KOPT-K1 (cell line): ENCODE data around the gene ARL14EPL.

Experiments used
- H3K27ac ChIP-seq: fragments of 200-600 bp; sonication (generic); 2 replicates; pipeline ENCODE4 v1.5.1; 2016; ENCODE audit warnings: antibody characterized with exemption, mild to moderate bottlenecking, low read depth, low read length; ENCODE audit not compliant: poor library complexity, severe bottlenecking
- H3K36me3 ChIP-seq: fragments of 200-600 bp; sonication (generic); 2 replicates; pipeline ENCODE4 v1.5.1; 2017; ENCODE audit warnings: antibody characterized with exemption, mild to moderate bottlenecking, low read length, moderate library complexity; ENCODE audit not compliant: insufficient read depth
- H3K9me3 ChIP-seq: fragments of 200-600 bp; sonication (generic); 2 replicates; pipeline ENCODE4 v1.5.1; 2017; ENCODE audit warnings: antibody characterized with exemption, low read length, mild to moderate bottlenecking; ENCODE audit not compliant: insufficient read depth, poor library complexity, severe bottlenecking

ARL14EPL gene

GRCh38 chr5:116032094-116032517, at the start of gene ARL14EPL:
Gene ARL14EPL, plus strand, starts transcription at chr5:116032472. Its CDS starts 18,994 bp downstream, at chr5:116051466.
- Histone ChIP-seq H3K36me3 (no peaks in the 10 kb centered on the region), H3K9me3 (no peaks in the 10 kb centered on the region), H3K27ac (no peak within 1 kb of the TSS)

- H3K9me3 ChIP-seq = no peaks in the 10 kb centered on the region
- H3K36me3 ChIP-seq = no peaks in the 10 kb centered on the region
- H3K27ac ChIP-seq = no peak overlapping the region
These were observed 48.8 kb upstream of the ARL14EPL start for GRCh38 chr5:115983519-115983918.

DNA sequence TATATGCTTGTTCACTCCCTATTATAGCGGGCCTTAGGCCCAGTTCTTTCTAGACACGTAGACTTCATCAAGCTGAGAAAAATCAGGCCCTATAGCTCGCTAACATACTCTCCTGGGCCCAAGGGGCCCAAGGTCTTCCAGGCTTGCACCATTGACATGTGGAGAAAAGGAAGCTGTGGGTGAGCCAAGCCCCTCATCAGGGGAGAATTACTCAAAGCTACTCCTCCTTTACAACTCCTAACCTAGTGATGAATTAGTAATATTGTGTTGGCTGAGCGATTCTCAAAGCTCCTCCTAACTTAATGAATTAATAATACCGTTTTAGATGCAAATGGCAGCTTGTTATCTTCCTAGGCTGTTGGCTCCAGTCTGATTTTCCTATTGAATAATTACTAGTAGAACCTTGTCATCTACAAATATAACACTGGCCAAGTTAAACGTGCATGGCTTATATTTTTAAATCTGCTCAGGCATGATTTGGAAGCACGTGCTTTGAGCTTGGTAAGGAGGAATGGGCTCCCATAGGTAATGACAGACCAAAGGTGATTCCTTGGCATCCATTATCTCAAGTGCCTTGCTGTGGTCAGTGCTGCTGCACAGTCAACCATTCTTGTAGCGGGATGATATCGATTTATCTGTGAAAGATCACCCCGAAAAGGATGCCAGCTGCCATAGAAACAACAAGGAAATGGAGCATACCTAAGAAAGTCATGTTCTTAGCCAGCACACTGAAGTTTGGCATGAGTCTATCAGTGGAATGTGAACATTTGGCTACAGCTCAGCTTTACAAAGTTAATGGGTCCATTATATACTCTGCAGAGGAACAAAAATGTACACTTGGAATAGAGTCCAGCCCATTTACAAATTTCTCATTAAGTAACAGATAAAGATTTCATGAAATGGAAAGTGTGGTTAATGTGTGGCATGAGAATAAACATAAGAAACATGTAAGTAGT, 46.2 kb upstream of the ARL14EPL start:
- Histone ChIP-seq H3K27ac (no peak overlapping the region), H3K9me3 (no peaks in the 10 kb centered on the region)

GRCh38 chr5:115988002-115988401, 44.3 kb upstream of the ARL14EPL start:
- Histone ChIP-seq H3K36me3 (no peaks in the 10 kb centered on the region), H3K27ac (no peak overlapping the region), H3K9me3 (no peaks in the 10 kb centered on the region)

More for the DNA sequence above, 46.2 kb upstream of the ARL14EPL start:
- H3K36me3 ChIP-seq = no peaks in the 10 kb centered on the region

DNA sequence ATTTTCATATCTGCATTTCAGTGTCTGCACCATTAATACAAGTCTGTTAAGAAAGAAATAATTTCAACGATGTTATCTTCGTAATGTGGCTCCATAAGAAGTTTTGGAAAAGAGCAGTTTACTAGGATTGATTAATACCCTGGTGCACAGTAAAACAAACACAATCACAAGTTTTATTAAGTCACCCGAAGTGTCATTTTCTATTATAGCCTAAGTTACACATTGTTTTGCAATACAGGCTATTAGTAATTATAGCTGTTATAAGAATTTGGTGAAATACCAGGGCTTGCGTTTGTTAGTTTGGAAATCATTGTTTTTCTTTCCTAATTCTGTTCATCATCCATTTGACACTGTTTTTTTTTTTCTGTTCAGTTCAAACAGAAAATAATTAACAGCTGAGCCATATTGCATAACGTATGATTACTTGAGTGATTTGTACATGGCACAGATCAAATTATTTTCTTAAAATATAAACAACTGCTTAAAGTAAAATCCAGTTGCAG, 39.4 kb upstream of the ARL14EPL start:
- no peaks in the 10 kb centered on the region for H3K36me3 ChIP-seq
- H3K9me3 ChIP-seq = no peaks in the 10 kb centered on the region
- no peak overlapping the region for H3K27ac ChIP-seq

GRCh38 chr5:115995351-115995750, 36.9 kb upstream of the ARL14EPL start:
- H3K36me3 ChIP-seq = no peaks in the 10 kb centered on the region
- H3K27ac ChIP-seq = no peak overlapping the region
- no peaks in the 10 kb centered on the region for H3K9me3 ChIP-seq

DNA sequence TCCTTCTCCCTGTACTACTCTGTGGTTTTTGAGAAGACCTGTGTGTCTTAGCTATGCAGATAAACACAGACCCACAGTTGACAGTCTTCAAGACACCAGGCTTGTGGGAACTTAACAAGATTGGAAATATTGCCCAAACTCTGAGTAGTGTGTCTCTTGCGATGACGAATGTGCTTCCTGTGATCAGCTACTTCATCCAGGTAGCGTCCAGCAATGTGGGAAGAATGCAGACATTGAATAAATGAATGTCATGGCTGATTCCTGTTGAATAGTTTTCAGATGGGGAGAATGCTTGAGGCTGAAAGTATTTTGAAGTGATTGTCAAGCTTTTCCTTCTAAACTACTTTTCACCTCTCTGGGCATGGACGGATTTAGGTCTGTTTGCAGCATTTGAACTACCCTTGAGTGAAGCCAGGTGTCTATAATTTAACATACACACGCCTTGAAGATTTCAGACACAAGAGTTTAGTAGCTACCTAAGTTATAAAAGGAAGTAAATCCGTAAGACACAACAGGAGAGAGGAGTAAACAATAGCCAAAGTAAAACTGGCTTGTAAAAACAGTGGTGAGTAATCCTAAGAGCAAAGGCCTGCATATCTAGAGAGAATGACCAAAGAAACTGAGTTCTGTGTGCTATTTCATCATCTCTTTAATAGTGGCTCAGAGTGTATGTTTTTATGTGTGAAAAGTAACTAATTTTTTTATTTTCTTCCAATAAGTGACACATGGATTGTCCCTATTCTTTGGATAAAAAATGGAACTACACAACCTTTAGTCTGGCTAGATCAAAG, 30.0 kb upstream of the ARL14EPL start:
- Histone ChIP-seq H3K27ac (no peak overlapping the region), H3K36me3 (no peaks in the 10 kb centered on the region)

GRCh38 chr5:116004248-116004647, 28.0 kb upstream of the ARL14EPL start:
- no peaks in the 10 kb centered on the region for H3K9me3 ChIP-seq
- H3K36me3 ChIP-seq = no peaks in the 10 kb centered on the region
- no peak overlapping the region for H3K27ac ChIP-seq

More for the DNA sequence above, 30.0 kb upstream of the ARL14EPL start:
- H3K9me3 ChIP-seq = no peaks in the 10 kb centered on the region

DNA sequence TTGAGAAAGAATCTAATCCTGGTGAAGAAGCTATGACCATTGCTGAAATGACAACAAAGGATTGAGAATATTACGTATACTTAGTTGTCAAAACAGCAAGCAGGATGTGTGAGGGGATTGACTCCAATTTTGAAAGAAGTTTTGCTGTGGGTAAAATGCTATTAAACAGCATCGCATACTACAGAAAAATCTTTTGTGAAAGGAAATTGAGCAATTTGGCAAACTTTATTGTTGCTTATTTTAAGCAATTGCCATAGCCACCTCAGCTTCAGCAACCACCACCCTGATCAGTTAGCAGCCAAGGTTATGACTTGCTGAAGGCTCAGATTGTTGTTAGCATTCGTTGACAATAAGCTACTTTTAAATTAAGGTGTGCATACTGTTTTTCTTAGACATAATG, 22.5 kb upstream of the ARL14EPL start:
- Histone ChIP-seq H3K27ac (no peak overlapping the region), H3K36me3 (no peaks in the 10 kb centered on the region), H3K9me3 (no peaks in the 10 kb centered on the region)

GRCh38 chr5:116011046-116011445, 21.2 kb upstream of the ARL14EPL start:
- H3K9me3 ChIP-seq = no peaks in the 10 kb centered on the region
- no peak overlapping the region for H3K27ac ChIP-seq
- no peaks in the 10 kb centered on the region for H3K36me3 ChIP-seq

DNA sequence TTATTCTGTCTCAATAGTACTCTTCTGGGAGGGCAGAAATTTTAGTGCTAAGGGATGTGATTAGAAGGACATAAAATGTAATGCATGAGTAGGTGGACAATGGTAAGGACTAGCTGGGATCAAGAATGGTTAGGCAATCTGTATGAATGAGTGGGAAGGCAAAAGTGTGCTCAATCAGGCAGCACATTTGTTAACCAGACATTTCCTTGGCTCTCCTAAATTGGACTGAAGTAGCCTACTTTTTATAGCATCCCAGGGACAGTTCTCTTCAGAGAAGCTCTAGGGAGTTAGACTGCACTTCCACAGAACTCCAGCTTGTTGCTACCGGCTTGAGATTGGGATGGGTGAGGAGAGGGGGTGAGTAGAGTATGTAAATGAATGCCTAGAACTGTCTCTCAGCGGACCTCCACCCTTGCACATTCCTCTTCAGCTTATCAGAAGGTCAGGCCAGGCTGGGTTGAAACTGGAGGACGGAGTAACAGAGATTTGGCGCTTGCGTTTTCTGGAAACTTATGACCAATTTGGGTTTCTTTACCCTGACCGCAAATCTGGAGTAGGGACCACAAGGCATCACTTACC, 19.0 kb upstream of the ARL14EPL start:
- no peak overlapping the region for H3K27ac ChIP-seq
- no peaks in the 10 kb centered on the region for H3K9me3 ChIP-seq
- H3K36me3 ChIP-seq = no peaks in the 10 kb centered on the region

DNA sequence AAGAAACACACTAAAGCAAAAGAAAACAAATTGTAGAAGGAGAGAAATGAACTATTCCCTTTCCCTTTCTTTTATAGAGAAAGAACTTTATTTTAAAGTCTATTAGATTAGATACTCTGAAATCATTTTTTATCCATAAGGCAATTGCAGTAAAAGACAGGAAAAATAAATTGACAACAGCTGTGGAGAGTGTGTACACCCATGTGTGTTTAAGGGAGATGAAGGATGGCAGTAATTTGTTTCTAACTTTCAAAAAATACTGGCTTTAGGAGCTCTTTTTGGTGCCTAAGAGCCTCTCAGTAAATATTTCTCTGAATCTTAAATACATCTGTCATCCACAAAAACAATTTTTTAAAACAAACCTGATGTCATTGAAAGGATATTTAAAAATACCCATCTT, 18.3 kb upstream of the ARL14EPL start:
- Histone ChIP-seq H3K27ac (no peak overlapping the region), H3K36me3 (no peaks in the 10 kb centered on the region), H3K9me3 (no peaks in the 10 kb centered on the region)

GRCh38 chr5:116023619-116024018, 8.7 kb upstream of the ARL14EPL start:
- Histone ChIP-seq H3K9me3 (no peaks in the 10 kb centered on the region), H3K27ac (no peak overlapping the region), H3K36me3 (no peaks in the 10 kb centered on the region)

DNA sequence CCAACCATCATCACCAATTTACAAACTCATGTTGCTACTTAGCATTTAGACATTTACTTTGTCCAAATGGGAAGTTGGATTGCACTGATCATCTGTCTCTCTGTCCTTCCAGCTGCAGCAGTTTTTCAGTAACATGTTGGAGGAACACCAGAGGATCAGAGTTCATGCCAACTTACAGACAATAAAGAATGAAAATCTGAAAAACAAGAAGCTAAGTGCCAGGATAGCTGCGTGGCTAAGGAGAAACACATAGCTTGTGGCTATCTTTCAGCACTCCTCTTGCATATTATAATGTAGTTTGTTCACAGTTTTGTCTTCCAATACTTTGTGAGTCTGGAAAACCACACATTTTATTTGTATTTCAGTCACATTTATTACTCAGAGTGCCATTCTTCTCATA, 6.4 kb upstream of the ARL14EPL start:
- Histone ChIP-seq H3K36me3 (no peaks in the 10 kb centered on the region), H3K9me3 (no peaks in the 10 kb centered on the region)

GRCh38 chr5:116032991-116033390, 719 bp downstream of the ARL14EPL start:
- Histone ChIP-seq H3K36me3 (no peaks in the 10 kb centered on the region), H3K9me3 (no peaks in the 10 kb centered on the region), H3K27ac (no peak overlapping the region)

More for the DNA sequence above, 6.4 kb upstream of the ARL14EPL start:
- no peak overlapping the region for H3K27ac ChIP-seq
